Hematopoietic multipotent progenitor cell (in vitro differentiated cells): ENCODE measurements around the gene BMF. TPM values are rescaled to one million over a fixed set of nuclear protein-coding genes. Genes with fewer than 3 reads are reported as not detected.

Experiments used
- DNase-seq, 3 donors: peaks; one replicate each; pipeline ENCODE4 v3.0.0-alpha.2; 2011 to 2015; ENCODE audit warnings: low read depth in 2 of 3, low spot score in 2 of 3
- total RNA-seq: library from RNA; depleted of rRNA; stranded (reverse); fragments of >200 nt; gene quantifications from one replicate; pipeline ENCODE4 v1.2.3, GENCODE V29; 2012

Gene BMF
- total RNA-seq, 1 donor, result 25.3 TPM

DNA sequence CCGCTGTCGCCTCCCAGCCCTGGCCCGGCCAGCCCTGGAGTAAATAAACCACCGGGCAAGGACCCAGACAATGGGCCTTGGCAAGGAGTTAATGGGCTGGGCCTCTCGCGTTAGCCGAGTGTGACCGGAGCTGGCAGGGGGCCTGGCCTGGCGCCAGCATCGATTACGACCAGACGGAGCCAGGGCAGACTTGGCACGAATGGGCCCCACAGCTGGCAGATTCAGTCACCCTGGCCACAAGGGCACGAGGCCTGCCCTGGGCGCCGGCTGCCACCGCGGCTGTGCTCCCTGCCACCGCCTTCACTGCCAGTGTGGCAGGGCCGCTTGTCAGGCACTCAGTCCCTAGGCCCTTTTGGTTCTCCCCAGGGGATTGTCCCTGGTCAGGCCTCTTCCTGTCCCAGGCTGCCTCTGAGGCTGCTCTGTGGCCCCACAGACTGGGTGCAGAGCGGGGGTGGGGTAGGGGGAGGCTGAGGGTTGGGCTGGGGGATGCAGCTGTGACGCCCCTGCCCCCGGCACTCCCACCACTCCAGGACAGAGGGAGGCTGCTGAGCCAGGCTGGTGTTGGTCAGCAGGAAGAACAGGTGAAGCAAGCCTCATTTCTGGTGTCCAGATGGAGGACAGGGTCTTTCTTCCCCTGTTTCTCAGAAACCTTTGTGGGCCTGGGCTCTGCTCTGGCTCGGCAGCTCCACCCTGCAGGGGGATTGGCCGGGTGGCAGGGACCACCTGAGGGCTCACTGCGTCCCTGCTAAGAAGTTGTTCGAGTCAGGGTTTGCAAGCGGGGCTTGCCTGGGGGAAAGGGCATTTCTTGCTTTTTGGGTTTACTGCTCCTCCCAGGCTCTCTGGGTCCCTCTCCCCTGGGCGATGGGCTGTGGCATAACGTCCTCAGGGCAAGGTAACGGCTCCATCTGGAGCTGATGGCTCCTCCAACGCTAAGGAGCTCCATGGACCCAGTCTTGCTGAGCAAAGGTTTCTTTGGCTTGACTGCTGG lies 39.2 kb downstream of the BMF start:
- peak in 1 of 3 donors; percentile 58 for DNase-seq

DNA sequence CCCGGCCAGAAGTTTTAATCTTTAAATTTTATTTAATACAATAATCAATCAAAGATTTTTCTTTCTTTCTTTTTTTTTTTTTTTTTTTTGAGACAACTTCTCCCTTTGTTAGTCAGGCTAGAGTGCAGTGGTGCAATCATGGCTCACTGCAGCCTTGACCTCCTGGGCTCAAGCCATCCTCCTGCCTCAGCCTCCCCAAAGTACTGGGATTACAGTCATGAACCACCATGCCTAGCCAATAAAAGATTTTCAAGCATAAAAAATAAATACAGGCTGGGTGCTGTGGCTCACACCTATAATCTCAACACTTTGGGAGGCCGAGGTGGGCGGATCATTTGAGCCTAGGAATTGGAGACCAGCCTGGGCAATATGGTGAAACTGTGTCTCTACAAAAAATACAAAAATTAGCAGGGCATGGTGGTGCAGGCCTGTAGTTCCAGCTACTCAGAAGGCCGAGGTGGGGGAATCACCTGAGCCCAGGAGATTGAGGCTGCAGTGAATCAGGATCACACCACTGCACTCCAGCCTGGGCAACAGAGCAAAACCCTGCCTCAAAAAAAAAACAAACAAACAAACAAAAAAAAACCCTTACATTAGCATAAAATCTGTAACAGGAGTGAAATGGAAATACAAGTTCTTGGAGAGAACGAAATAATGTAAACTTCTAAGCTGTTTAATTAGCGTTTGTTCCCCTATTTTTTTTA lies 40.6 kb downstream of the BMF start:
- DNase-seq, result no peak

- no peak for DNase-seq
Observed at GRCh38 chr15:40066589-40066988, 42.1 kb downstream of the BMF start.

- no peak for DNase-seq
Observed at GRCh38 chr15:40065166-40065565, 43.5 kb downstream of the BMF start.

DNA sequence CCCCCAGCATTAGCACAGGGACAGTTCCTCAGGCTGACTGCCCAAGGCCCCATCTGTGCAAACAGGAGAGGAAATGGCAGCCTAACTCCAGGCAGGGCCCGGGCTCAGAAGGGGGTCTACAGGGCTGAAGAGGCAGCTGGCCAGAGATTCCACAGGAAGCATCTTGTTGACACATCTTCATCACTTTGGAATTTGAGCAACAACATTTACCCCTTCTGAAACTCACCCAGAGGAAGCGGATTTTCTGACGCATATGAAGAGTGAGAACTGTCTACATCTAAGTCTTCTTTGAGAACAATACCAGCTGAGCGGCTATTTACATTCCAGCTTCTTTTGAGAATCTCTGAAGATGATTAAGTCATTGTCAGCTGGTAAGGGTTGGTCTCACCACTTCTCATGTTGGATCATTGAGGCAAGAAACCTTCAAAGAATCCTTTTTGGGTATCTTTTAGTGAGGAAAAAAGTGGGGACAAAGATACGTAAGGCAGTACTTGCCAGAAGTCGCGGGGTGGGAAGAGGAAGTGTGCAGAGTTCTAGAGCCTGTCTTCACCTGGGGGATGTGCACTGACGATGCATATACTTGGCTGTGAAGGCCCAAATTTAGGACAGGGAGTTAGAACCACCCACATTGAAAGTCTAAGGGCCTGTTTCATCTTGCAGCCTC lies 44.3 kb downstream of the BMF start:
- DNase-seq, result no peak

DNA sequence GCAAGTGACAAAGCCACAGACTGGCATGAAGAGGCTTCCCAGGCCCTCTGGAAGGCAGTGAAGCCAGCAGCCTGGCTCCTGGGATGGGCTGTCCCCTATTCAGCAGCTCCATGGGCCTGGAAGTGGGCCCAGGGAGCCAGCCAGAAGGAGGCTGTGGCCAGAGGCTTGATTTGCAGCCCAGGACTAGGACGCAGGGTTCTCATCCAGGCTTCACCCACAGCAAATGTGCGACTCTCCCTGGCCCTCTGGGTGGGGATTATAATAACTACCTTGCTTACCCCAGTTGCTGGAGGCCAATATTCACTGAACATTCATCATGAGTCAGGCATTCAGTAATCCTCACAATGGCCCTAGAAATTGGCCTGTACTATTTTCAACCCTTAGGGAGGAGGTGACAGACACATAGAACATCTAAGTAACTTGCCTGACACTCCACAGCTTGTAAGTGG lies 45.1 kb downstream of the BMF start:
- no peak for DNase-seq

- no peak for DNase-seq
Observed at GRCh38 chr15:40062816-40063562, 45.7 kb downstream of the BMF start.

DNA sequence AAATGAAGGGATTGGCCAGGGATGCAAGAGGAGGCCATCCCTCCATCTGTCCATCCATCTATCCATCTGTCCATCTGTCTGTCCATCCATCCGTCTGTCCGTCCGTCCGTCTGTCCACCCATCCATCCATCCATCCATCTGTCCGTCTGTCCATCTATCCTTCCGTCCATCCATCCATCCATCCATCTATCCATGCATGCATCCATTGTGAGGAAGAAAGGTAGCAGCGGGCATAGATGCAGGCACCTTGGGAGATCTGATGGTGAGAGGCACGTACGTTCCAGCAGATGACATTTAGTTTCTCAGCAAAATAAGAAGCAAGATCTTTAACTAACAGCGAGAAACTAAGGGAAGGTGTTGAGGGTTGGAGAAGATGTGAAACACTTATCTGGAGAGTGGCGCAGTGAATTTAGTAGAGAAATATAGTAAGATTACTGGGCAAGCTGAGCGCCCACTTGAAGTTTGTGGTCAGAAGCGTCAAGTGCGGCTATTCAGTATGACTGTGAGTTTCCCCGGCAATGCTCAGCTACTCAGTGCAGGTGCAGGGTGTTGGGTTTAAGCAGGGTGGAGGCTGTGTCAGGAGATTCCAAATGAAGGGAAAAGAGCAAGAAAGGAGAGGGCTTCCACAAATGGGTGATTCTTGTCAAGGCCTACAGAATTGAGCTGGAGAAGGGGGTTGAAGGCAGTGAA lies 47.3 kb downstream of the BMF start:
- DNase-seq, result no peak

GRCh38 chr15:40060236-40060961 lies 48.3 kb downstream of the BMF start:
- DNase-seq, result no peak

- DNase-seq, result no peak
Observed at GRCh38 chr15:40059821-40060220, 48.9 kb downstream of the BMF start.

- DNase-seq, result no peak
Observed at GRCh38 chr15:40058476-40059140, 50.1 kb downstream of the BMF start.

- no peak for DNase-seq
Observed at GRCh38 chr15:40055576-40056293, 52.9 kb downstream of the BMF start.

- peak in 1 of 3 donors; percentile 69 for DNase-seq
Observed at GRCh38 chr15:40054855-40055575, 53.7 kb downstream of the BMF start.

DNA sequence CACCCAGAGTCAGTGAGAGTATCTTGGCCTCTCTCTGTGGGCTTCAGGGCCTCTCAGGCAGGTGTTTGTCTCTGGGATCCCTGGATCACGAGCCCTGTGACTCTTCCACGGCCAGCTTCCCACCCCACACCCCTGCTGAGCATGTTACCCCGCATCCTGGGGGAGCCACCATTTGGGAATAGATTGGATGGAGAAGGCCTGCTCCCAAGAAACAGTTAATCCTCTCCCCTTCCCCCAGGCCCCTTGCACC lies 54.1 kb downstream of the BMF start:
- DNase-seq, result peak in 1 of 3 donors; percentile 44

DNA sequence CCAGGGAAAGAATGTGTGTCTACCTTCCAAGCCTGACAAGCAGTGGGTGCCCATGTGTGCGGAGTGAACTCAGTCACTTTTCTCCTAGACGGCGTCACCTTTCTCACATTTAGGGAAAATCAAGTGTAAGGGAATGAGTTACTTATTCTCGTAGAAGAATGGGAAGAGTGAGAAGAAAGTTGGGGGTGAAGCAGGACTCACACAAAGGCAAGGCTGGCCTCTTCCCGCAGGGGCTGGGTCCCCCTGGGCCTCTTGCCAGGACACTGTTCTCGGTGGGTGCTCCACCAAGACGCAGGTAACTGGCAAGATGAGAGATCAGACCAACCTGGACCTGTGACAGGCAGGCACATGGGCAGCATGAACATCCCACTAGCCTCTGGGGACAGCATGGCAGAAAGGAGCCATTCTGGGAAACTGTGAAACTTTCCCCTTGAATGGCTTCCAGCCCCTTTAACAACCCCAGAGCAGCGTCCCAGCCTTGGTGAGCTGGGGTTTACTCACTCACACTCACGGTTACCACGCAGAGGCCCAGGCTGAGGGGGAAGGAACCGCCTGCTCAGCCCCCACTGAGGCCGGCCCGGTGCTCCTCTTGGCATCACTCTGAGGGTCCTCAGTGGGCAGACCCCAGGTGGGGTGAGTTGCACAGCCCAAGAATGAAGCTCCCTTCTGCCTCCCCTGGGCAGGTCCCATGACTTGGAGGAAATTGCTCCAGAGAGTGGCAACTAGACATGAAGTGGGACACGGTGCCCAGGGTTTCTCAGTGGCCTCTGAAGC lies 54.7 kb downstream of the BMF start:
- no peak for DNase-seq

DNA sequence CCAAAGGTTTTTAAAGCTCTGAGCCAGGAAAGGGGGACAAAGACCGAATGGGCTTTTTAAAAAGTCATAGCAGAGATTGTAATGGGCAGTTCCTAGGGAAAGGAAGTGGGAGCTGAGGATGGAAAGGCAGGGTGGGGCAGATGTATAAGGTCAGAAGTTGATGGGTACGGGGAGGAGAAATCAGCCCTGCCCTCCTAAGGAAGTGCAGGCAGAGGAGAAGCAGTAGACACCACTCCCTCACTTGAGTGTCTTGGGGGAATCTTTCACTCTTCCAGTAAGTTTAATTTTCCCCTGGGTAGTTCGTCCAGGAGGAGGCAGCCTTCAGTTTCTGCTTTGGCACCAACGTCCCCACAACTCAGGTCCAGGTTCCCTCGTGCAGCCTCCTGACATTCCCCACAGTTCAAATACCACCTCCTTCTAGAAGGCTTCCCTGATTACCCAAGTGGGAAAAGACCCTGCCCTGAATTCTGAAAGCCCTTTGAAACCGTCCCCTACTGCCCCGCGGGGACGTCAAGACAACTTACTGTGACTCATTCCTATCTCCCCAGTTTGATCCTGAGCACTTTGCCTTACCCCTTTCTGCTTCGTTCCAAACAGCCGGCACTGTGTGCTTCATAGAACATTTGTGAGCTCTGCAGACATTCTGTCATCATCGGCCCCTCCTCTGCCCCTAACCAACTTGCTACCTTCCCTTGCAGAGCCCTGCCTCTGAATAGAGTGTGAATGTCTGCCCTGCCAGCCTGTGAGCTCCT lies 55.4 kb downstream of the BMF start:
- no peak for DNase-seq
